ENCODE data around the gene L3HYPDH.

The L3HYPDH gene

DNA sequence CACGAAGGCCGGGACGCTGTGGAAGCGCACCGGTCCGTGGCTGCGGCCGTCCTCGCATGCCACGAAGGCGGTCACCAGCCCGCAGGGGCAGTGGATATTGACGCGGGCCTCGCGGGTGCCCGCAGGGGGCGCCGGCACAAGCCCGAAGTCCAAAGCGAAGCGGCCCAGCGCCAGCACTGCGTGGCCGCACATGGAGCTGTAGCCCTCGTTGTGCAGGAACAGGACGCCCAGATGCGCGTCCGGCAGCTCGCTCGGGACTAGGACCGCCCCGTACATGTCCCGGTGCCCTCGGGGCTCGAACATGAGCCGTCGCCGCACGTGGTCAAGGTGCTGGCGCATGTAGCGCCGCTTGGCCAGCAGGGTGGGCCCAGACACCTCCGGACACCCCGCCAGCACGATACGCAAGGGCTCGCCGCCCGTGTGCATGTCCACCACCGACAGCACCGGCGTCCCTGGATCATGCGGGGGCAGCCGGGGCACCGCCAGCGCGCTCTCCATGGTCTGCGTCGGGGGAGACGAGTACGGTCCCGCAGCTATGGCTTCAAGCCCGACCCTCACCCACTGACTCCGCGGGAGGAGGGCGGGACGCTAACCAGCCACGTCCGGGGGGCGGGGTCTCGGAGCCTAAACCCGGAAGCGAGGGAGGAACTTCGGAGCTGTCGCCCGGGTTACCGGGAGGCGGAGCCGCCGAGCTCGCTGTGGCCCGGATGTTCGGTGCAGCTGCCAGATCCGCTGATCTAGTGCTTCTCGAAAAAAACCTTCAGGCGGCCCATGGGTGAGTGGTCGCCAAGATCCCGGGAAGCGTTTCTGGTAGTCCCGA lies at the start of gene L3HYPDH, which contains the start of gene JKAMP:
Gene L3HYPDH, minus strand, starts transcription at position 590 of the 820 bp plus-strand sequence. Its CDS starts 92 bp downstream, at position 498.
Gene JKAMP, plus strand, starts transcription at position 699 of the 820 bp plus-strand sequence. Its CDS starts 73 bp downstream, at position 772.
- peak; percentile 97 for DNase-seq (ENCODE audit: low spot score)

- no peak for DNase-seq (ENCODE audit: low spot score)
Measured at GRCh38 chr14:59532419-59532818, 48.2 kb upstream of the L3HYPDH start.

DNA sequence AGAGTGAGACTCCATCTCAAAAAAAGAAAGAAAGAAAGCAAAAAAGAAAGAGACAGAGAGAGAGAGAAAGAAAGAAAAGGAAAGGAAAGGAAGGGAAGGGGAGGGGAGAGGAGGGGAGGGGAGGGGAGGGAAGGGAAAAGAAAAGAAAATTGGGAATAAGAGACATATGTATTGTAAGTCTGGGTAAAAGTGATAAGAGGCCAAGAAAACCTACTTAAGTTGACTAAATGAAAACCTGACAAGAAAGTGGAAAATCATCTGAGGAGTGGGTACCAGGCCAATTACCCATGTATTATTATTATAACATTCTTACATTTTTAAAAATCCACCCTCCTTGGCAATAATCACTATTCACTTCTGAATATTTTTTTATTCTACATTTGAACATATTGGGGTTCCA lies 46.1 kb upstream of the L3HYPDH start:
- no peak for DNase-seq (ENCODE audit: low spot score)

GRCh38 chr14:59529189-59529588 lies 45.0 kb upstream of the L3HYPDH start:
- DNase-seq (ENCODE audit: low spot score), result no peak

DNA sequence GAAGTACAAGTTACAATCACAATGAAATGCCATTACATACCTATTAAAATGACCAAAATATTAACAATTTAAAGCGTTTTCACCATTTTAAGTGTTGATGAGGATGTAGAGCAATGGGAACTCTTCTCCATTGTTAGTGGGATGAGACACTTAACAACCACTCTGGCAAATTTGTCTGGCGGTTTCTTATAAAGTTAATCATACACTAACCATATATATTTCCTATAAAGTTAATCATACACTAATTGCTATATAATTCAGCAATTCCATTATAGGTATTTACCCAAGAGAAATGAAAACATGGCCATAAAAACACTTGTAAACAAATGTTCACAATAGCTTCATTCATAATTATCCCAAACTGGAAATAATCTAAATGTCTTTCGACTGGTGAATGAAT lies 36.0 kb upstream of the L3HYPDH start:
- DNase-seq (ENCODE audit: low spot score), result no peak

DNA sequence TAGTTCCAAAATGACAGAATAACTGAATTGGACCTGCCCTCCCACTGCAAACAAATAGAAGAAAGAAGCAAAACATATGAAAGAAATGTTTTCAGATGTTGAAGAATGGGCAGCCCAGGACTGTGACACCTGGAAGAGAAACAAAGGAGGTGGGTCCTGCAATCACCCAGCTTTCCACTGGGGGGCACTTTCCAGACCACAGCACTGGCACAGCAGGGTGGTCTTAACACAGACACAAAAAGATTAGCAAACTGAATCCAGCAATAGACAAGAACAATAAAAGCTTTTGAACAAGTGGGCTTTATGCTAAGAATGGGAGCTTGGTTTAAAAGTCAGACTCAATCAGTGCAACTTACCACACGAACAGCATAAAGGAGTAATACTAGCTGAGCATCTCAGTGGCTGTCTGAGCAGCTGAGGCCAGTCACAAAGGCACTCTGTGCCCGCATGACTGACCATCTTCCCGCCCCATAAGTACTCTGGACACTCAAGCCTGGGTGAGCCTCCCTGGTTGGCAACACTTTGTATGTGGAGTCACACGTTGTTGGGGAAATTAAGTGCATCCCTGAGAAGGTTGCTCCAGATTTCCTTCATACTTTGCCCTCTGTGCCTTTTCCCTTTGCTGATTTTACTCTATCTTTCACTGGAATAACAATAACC lies 27.8 kb upstream of the L3HYPDH start:
- peak; percentile 13 for DNase-seq (ENCODE audit: low spot score)

- DNase-seq (ENCODE audit: low spot score), result no peak
Measured at GRCh38 chr14:59510966-59511365, 26.8 kb upstream of the L3HYPDH start.

DNA sequence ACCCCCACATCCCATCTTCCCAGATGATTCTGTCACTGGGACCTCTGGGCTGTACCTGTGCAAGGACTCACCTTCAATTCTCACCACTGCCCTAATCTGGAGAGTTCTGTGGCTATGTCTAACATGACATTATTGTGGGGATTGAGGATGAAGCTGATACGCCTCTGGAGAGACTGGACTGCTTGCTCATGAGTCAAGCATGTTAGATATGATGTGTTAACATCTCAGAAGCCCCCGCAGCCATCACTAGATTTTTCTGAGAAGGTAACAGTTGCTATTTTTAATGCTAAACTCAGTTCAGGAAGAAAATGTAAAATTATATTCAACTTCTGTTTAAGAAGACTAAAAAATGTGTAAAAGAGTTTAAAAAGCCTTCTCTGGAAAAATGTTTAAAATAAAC lies 25.8 kb upstream of the L3HYPDH start:
- DNase-seq (ENCODE audit: low spot score), result no peak

- DNase-seq (ENCODE audit: low spot score), result no peak
Measured at GRCh38 chr14:59509101-59509500, 24.9 kb upstream of the L3HYPDH start.

DNA sequence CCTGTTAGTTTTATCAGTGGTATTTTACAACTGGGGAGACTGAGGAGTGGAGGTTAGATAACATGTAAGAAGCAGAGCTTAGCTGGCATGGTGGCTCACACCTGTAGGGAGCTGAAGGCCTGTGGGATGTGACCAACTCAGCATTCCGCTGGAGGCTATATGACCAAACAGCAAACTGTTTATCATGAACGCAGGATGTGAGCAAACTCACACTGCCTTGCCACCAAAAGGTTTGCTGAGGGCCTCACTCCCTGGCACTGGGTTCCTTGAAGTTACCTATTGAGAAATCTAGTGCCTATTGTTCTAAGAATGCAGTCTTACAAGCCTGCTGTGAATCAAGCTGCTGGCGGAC lies 23.5 kb upstream of the L3HYPDH start:
- no peak for DNase-seq (ENCODE audit: low spot score)

DNA sequence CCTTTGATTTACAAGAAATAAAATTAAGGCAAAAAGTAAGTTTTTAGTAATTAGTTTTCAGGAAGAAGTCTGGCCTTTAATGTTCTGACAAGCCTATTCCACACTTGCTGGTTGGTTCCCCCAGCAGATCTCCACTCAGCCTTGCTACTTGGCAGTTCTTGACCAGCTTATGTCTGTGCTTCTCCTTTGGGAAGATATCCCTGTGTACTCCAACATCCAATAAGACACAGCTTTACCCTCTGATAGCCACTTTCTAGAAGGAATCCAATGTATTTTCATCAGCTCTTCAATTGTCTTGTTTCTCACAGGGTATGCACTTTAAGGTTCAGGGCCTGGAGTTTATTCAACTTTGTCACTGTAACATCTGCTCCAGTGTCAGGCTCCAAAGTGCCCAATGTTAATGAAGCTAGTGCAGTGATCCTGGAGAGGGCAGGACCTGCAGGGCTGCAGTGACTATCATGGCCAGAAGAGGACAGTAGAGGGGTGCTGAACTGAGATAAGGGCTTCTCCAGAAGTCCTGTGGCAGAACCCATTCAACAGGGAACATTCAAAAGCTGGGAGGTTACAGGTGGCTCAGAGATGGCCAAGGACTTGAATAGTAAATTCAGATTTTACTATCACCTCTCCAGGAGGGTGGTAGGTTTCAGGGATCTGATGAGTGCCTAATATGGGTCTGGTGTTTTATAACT lies 23.0 kb upstream of the L3HYPDH start:
- peak; percentile 63 for DNase-seq (ENCODE audit: low spot score)

DNA sequence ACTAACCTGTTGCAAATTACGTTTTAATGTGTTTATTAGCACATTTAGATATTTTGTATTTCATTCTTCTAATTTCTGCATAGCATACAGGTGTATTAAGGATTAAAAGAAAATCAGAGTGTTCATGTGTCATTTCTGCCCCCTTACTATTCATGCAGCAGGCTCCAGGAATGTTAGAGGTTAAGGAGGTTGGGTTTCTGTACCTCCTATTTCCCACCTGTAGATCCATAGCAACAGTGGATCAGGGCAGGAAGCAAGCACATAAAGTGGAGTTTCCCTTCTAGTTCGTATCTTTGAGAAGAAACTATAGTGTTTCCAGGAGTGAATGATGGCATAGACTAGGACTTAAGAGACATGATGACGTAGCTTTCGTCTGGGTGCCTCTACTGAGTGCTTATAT lies 19.0 kb upstream of the L3HYPDH start:
- no peak for DNase-seq (ENCODE audit: low spot score)

DNA sequence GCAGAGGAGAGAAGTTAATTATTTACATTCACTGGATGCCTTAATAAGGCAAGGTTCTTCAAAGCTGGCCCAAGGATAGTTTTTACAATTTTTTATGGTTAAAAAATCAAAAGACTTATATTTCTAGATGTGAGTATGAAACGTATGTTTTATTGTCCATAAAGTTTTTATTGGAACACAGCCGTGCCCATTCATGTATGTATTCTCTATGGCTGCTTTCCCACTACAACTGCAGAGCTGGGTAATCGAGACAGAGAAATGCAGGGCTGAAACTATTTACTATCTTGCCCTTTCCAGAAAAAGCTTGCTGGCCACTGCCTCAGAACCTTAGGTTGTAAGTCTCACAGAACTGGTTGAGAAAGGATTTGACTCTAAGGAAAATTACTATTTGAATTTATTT lies 16.5 kb upstream of the L3HYPDH start:
- DNase-seq (ENCODE audit: low spot score), result no peak

DNA sequence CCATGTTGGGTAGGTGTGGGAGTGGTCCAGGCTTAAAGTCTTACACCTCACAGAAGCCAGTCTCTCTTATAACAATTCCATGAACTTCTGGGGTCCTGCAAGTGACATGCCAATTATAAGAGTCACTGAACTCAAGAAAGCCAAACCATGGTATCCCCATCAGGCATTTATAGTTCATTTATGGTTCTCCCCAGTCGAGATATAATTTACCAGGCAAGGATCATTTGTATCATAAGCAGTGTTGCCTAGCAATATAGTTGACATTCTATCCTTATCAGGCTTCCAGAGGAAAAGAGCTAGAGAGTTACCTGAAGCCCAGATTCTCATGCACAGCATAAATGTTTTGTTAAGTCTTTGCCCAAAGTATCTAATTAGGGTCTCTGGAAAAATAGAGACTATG lies 8.2 kb upstream of the L3HYPDH start:
- DNase-seq (ENCODE audit: low spot score), result no peak

DNA sequence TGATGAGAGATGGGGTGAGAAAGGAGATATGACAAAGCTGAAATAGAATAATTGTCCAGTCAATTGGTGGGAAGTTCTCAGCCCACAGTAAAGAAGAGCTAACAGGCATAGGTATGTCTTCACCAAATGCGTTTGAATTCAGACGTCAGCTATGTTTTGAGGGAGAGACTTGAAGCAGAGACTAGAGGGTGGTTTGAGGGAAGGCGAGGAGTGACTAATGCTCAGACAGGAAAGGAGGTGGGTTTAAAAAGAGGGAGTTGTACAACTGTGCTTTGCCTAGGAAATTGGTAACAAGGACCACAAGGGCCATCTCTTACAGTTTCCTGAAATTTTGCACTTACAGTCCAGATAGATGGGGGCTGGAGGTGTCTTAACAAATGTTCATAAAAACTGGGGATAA lies 6.5 kb upstream of the L3HYPDH start:
- DNase-seq (ENCODE audit: low spot score), result no peak

DNA sequence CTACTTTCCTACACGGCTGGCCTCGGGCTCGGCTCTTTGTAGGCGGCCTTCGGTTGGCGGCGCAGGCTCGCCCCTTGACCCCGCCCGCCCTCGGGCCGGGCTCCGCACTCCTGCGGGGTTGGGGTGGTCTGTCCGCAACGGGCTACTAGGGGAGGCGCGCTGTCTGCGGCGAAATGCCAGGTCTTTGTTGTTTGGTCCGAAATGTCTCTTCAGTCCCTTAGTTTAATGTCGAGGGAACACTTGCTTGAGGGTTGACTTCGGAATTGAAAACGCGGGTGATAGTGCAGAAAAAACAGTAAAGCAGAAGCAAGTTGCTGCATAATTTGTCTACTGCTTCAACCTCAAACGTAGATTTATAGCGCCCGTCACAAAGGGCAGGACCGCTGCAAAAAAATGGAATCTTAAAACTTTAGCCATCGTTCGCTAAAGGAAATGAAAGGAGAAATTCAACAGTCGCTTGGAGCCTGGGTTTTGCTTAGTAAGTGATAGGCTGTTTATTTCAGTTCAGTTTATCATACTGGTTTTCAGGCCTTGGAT lies 499 bp upstream of the L3HYPDH start:
- no peak for DNase-seq (ENCODE audit: low spot score)

DNA sequence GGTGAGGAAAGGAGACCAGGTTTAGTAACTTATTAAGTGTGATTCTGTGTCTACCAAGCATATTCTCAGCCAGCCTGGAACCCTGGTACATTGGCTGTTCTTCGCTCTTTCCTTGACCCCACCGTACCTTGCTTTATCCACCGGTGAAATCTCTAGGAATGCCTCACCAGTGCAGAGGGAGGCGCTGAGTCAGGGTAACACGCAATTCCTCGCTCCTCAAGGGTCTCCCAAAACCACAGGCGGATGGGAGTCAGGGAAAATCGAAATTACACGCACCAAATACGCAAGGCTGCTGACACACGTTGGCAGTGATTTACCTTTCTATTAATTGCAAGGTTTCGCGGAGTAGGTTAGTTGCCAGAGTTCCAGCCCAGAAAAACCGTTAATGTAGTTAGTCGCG lies 845 bp downstream of the L3HYPDH start:
- DNase-seq (ENCODE audit: low spot score), result peak; percentile 33

- DNase-seq (ENCODE audit: low spot score), result peak; percentile 64
Measured at GRCh38 chr14:59482541-59483331, 1.5 kb downstream of the L3HYPDH start.

DNA sequence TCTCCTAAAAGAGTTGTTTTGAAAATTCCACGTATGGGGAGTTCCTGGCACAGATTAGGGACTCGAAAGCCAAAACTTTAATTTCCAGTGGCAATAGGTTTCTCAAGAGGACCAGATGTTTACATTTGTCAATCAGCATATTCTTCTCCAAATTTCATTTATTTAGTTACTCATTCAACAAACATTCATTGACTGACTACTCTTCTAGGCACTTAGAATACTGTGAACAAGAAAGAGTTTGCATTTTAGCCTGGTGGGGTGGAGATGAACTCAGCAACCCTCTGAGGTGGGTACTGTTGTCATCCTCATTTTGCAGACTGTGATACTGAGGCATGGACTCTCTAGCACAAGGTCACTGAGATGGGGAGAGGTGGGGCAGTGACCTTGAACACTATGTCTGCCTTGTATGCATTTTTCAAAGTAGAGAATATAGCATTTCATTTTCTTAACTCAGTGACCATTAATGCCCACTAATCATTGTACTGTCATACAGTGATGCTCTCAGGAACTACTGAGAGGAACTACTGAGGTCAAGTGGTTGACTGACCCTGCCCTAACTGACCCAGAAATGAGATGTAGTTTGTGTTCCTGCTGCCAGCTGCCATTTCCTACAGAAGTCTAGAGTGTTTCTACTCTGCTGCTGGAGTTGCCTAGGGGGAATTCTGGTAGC lies 2.2 kb downstream of the L3HYPDH start:
- peak; percentile 52 for DNase-seq (ENCODE audit: low spot score)

- DNase-seq (ENCODE audit: low spot score), result no peak
Measured at GRCh38 chr14:59481407-59481806, 2.8 kb downstream of the L3HYPDH start.

DNA sequence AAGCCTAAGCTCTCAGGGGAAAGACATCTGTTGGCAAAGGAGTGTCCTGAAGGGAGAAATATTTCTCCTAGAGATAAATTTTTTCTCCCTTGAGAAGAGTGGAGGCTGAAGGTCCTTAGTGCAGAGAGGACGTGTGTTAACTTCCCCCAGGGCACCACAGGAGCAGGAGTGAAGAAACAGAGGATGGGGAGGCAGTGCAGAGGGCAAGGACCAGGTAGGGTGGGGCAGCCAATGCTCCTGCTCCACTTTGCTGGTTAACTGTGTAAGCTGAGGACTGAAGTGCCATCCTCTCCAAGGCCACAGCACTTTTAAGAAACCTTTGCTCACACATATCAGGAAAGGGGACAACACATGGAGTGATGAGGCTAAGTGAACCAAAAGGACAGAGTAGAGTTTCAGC lies 4.0 kb downstream of the L3HYPDH start:
- no peak for DNase-seq (ENCODE audit: low spot score)
